SK-N-MC (cell line): ENCODE results near the gene MT1E.
"Not testable (repeated sequence)": the region's sequence is repeated elsewhere in the genome, so short reads cannot be mapped to it uniquely, and the experiment has no call there.

Experiments used
- DNase-seq: peaks from one replicate; pipeline ENCODE4 v3.0.0-alpha.2; 2011; ENCODE audit warnings: low read depth, low spot score
- H3K27ac ChIP-seq: fragments of 200-600 bp; sonication (generic); 2 replicates; pipeline ENCODE4 v1.5.1; 2016; ENCODE audit warnings: mixed run types
- H3K36me3 ChIP-seq: fragments of 200-600 bp; sonication (generic); 2 replicates; pipeline ENCODE4 v1.6.1; 2017; ENCODE audit warnings: antibody characterized with exemption, low read length, mixed read lengths; ENCODE audit not compliant: insufficient read depth
- H3K4me3 ChIP-seq: fragments of 200-600 bp; sonication (generic); 2 replicates; pipeline ENCODE4 v1.5.1; 2016
- H3K9ac ChIP-seq: fragments of 200-600 bp; sonication (generic); 2 replicates; pipeline ENCODE4 v1.8.0; 2017; ENCODE audit warnings: mixed run types, mixed read lengths; ENCODE audit not compliant: insufficient read length
- H3K9me3 ChIP-seq: fragments of 200-600 bp; sonication (generic); 2 replicates; pipeline ENCODE4 v1.6.1; 2017; ENCODE audit warnings: low read depth, mild to moderate bottlenecking, antibody characterized with exemption, low read length, moderate library complexity, mixed read lengths
- EZH2 ChIP-seq: fragments of 200-600 bp; sonication (generic); IDR thresholded peaks from one replicate; pipeline ENCODE4 v1.6.1; 2017; ENCODE audit warnings: antibody characterized with exemption
- FOXP2 ChIP-seq: optimal IDR thresholded peaks from 2 replicates; pipeline ENCODE3; 2011; ENCODE audit warnings: mild to moderate bottlenecking, moderate library complexity; ENCODE audit not compliant: insufficient read depth; ENCODE audit errors: extremely low read length, control extremely low read depth
- POLR2AphosphoS5 ChIP-seq: IDR thresholded peaks from 2 replicates; pipeline ENCODE4 v1.6.1; 2012; ENCODE audit warnings: mild to moderate bottlenecking, low read depth, low read length, borderline replicate concordance

Gene MT1E

GRCh38 chr16:56658327-56658875 is 32.8 kb downstream of the MT1E start:
- TF ChIP-seq EZH2, result no peak
- TF ChIP-seq POLR2AphosphoS5, result no peak
- TF ChIP-seq FOXP2, result no peak
- no peak overlapping the region for H3K27ac ChIP-seq
- no peak overlapping the region for H3K4me3 ChIP-seq
- no peaks in the 10 kb centered on the region for H3K36me3 ChIP-seq
- no peak overlapping the region for H3K9ac ChIP-seq
- no peak for DNase-seq
- H3K9me3 ChIP-seq, result no peaks in the 10 kb centered on the region

- DNase-seq, result no peak
- Histone ChIP-seq H3K9ac (no peak overlapping the region), H3K36me3 (no peaks in the 10 kb centered on the region), H3K27ac (no peak overlapping the region), H3K4me3 (no peak overlapping the region), H3K9me3 (no peaks in the 10 kb centered on the region)
- TF ChIP-seq FOXP2 (no peak), EZH2 (no peak), POLR2AphosphoS5 (no peak)
Measured at GRCh38 chr16:56662357-56663354, 37.1 kb downstream of the MT1E start.

GRCh38 chr16:56664506-56664905 is 38.9 kb downstream of the MT1E start:
- H3K4me3 ChIP-seq, result no peak overlapping the region
- no peak overlapping the region for H3K9ac ChIP-seq
- DNase-seq, result no peak
- no peak overlapping the region for H3K27ac ChIP-seq
- no peak for TF ChIP-seq EZH2
- TF ChIP-seq POLR2AphosphoS5, result no peak
- no peak for TF ChIP-seq FOXP2
- no peaks in the 10 kb centered on the region for H3K9me3 ChIP-seq
- H3K36me3 ChIP-seq, result no peaks in the 10 kb centered on the region

- H3K27ac ChIP-seq, H3K9me3 ChIP-seq, H3K9ac ChIP-seq, H3K4me3 ChIP-seq, H3K36me3 ChIP-seq, DNase-seq: not testable (repeated sequence)
Measured at GRCh38 chr16:56665286-56666261, 40.0 kb downstream of the MT1E start.

- H3K4me3 ChIP-seq, result no peak within 1 kb of the TSS
- DNase-seq, result no peak
- no peaks in the 10 kb centered on the region for H3K9me3 ChIP-seq
- TF ChIP-seq POLR2AphosphoS5 (no peak), FOXP2 (no peak), EZH2 (no peak)
- H3K27ac ChIP-seq, result no peak within 1 kb of the TSS
- H3K36me3 ChIP-seq, result no peaks in the 10 kb centered on the region
- H3K9ac ChIP-seq, result no peak within 1 kb of the TSS
Measured at GRCh38 chr16:56667581-56668571, 42.3 kb downstream of the MT1E start, which contains the start of gene MT1G. Gene MT1G, minus strand, starts transcription at chr16:56668065. Its CDS starts 72 bp downstream, at chr16:56667993.

- Histone ChIP-seq H3K27ac (no peak within 1 kb of the TSS), H3K4me3 (no peak within 1 kb of the TSS), H3K9me3 (no peaks in the 10 kb centered on the region), H3K9ac (no peak within 1 kb of the TSS), H3K36me3 (no peaks in the 10 kb centered on the region)
- TF ChIP-seq POLR2AphosphoS5 (no peak), EZH2 (no peak), FOXP2 (no peak)
- DNase-seq, result no peak
Measured at GRCh38 chr16:56669005-56669839, 43.6 kb downstream of the MT1E start, which contains the start of gene MT1H. Gene MT1H, plus strand, starts transcription at chr16:56669814. Its CDS starts 71 bp downstream, at chr16:56669885.
